HG03432 (cell line): Measurements from ENCODE around the gene SLC8A2.
"Not testable (repeated sequence)": the region's sequence is repeated elsewhere in the genome, so short reads cannot be mapped to it uniquely, and the experiment has no call there.

Experiments used
- ATAC-seq: cut with Tn5 transposase; IDR thresholded peaks from one replicate; pipeline ENCODE4 v1.9.1; 2021; ENCODE audit warnings: mild to moderate bottlenecking, moderate library complexity; ENCODE audit not compliant: unreplicated experiment

Gene SLC8A2

DNA sequence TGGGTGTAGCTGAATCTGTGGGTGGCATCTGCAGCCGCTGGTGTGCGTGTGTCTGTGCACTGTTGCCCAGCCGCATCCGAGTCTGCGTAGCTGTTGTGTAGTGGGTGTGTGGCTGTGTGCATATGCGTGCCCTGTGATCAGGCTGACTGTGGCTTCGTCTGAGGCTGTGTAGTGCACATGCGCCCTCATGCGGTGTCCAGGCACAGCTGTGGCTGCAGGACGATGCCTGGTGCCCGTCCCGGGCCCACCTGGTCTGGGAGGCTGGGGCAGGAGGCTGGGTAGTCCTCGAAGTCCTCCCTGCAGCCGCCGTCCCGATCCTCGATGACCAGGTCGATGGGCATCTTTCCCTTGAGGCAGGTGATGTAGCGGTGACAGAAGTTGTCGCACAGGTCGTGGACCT lies 57.2 kb downstream of the SLC8A2 start:
- no peak for ATAC-seq

DNA sequence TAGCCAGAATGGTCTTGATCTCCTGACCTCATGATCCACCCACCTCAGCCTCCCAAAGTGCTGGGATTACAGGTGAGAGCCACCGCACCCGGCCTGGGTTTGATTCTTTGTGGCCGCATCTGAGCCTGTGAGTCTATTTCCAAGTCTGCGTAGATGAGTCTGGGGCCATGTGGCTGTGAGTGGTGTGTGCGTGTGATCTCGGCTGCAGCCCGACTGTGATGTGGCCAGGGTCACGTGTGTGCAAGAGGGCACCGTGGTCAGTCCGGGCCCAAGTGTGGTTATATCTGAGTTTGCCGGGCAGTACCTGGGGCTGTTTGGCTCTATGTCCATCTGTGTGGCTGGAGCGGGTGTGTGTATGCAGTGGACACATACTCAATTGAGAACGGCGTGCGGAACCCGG lies 57.8 kb downstream of the SLC8A2 start:
- ATAC-seq = no peak

DNA sequence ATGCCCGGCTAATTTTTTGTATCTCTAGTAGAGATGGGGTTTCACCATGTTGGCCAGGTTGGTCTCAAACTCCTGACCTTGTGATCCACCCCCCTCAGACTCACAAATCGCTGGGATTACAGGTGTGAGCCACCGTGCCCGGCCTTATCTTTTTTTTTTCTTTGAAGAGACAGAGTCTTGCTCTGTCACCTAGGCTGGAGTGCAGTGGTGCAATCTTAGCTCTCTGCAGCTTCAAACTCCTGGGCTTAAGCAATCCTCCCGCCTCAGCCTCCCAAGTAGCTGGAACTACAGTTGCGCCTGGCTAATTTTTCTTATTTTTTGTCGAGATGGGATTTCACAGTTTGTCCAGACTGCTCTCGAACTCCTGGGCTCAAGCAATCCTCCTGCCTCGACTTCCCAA lies 60.0 kb downstream of the SLC8A2 start:
- ATAC-seq = not testable (repeated sequence)

DNA sequence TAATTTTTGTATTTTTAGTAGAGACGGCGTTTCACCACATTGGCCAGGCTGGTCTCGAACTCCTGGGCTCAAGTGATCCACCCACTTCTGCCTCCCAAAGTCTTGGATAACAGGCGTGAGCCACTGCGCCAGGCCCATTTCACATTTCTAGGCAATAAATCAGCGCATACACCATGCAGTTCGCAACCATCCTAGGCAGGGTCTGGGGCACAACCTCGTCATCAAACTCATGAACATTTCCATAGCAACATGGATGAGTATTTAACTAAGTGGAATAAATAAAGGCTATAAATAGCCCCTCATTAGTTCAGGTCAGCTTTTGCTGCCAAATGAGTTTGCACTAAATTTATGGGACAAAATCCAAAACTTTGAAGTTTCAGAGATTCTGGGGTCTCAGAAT lies 60.6 kb downstream of the SLC8A2 start:
- no peak for ATAC-seq

DNA sequence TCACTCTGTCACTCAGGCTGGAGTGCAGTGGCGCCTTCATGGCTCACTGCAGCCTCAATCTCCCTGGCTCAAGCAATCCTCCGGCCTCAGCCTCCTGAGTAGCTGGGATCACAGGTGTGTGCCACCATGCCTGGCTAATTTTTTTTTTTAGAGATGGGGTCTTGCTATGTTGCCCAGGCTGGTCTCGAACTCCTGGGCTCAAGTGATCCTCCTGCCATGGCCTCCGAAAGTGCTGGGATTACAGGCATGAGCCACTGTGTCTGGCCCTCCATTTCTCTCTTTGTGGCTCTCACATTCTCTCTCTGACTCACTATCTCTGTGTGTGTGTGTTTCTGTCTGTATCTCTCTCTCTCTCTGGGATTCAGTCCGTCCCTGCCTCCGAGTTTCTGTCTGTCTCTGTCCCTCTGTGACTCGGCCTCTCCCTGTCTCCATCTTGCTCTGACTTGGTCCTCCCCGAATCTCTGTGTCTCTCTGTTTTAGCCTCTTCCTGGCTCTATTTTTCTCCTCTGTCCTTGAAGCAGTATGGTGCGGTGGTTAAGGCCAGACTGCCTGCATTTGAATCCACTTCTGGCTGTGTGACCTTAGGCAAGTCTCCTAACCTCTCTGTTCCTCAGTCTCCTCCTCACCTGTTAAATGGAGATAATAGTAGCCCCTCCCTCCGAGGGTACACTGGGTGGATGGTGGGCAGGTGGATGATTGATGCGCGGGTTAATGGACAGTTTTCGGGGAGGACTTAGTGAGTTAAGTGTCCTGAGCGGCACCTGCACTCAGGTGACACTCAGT lies 63.3 kb downstream of the SLC8A2 start:
- no peak for ATAC-seq

DNA sequence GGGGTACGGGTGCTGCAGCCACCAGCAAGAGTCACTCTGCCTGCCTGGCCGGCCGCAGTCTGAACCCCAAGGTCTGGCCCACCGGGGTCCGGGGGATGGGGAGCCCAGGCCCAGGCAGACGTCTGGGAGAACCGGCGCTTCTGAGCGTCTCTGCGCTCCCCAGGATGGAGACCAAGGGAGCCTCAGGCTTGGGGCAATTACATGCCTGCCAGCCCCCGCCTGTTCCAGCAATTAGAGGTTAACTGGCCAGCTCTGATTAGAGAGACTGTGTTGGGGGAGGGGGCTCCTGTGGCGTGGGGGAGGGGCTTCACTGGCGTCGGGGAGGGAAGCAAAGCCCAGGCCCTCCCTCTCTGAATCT lies 64.3 kb downstream of the SLC8A2 start:
- no peak for ATAC-seq

DNA sequence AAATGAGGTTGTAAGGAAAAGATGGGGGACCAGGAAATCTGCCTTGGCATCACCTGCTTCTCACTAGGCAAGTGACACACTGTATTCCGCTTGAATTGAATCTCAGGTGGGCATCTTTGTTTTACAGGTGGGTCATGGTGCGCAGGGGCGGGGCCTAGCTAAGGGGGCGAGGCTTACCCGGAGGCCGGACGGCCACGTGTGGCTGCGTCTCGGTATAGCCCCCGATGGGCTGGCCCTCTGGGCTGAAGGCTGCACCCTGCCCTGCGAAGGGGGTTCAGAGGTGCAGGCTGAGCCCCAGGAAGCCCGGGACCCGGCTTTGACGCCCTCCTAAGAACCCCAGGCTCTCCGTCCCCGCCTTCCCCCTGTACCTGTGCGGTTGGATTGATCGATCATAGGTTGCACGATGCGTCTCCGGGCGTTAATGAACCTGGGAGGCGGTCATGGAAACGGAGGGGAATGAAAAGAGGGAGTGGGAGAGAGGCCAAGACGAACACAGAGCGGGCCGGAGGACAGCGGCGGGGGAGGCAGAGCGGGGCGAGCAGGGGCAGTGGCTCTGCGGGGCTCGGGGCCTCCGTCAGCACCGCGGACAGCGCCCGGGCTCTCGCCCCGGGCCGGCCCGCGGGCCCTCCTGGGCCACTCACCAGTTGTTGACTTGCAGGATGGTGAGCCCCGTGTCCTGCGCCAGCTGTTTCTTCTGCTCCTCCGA lies 64.8 kb downstream of the SLC8A2 start:
- ATAC-seq = no peak

DNA sequence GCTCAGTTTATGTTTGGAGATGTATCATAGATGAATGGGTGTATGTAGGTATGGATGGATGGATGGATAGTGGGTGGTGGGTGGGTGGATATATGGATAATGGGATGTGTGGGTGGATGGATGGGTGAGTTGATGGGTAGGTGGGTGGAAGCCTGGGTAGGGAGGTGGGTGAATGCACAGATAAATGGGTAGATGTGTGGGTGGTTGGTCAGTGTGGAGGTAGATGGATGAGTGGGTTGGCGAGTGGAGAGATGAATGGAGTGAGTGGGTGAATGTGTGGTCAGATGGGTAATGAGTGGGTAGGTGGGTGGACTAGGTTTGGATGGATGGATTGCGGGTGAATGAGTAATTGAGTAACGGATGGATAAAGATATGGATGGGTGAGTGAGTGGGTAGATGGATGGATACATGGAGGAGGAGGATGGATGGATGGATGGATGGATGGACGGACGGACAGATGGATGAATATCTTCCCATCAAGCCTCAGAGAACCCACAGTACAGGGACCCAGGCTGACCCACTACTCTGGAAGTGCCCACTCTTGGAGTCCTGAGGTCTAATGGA lies 65.8 kb downstream of the SLC8A2 start:
- ATAC-seq = no peak

DNA sequence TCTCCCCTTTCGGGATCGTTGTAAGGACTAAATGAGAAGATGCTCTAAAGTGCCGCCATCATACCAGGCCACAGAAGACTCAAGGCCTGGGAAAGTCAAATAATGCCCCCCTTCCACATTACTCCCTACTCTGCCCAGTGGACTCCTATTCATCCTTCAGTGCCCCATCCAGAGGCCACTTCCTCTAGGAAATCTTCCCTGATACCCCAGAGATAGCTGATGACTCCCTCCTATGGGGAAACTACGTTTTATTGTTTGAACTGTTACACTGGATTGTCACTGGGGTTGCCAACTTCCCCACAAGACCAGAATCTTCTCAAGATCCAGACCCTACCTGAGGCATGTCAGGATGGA lies 66.5 kb downstream of the SLC8A2 start:
- ATAC-seq = no peak

DNA sequence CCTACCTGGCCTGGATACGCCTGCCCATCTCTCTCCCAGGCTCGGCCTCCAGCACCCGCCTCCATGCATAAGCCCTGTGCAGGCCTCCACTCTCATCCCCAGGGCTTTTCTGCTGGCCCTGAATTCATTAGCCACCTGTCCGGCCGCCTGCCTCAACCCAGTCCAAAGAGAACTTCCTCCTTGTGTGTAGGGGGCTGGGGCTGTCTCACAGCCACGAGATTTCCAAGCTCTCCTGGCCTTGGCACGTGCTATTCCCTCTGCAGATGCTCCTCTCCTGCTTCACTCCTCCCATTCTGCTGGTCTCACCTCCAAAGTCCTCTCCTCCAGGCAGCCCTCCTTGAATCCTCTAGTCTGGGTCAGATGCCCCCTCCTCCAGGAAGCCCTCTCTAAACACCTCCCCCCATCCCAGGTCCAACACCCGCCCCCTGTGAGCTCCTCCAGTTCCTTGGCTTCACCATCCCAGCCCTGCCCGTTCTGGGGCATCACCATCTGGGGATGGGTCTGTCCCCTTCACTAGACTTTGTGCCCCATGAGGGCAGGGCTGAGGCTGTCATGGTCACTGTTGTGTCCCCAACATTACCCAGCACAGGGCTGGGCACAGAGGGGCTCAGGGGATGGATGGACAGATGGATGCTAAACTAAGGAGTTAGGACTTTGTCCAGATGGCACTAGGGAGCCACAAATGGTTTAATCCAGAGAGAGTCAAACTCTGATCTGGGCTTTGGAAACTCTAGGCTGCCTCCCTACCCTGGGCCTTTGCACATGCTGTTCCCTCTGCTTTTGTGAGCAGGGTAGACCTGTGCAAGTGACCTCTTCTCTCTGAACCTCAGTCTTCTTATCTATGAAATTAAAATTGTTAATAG lies 67.1 kb downstream of the SLC8A2 start:
- no peak for ATAC-seq

DNA sequence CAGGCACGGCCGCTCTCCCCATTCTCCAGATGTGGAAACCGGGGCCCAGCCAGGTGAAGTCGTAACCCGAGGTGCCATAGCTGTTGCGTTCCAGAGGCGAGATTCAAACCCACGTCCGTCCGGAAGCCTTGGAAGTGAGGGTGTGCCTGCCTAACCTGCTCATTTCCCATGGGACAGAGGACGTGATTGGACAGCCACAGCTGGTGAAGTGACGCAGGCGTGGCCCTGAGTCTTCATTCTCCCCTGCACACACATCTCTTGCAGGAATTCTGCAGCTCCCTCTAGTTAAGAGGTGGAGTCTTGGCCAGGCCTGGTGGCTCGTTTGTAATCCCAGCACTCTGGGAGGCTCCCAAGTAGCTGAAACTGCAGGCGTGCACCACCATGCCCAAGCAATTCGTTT lies 69.2 kb downstream of the SLC8A2 start:
- no peak for ATAC-seq

DNA sequence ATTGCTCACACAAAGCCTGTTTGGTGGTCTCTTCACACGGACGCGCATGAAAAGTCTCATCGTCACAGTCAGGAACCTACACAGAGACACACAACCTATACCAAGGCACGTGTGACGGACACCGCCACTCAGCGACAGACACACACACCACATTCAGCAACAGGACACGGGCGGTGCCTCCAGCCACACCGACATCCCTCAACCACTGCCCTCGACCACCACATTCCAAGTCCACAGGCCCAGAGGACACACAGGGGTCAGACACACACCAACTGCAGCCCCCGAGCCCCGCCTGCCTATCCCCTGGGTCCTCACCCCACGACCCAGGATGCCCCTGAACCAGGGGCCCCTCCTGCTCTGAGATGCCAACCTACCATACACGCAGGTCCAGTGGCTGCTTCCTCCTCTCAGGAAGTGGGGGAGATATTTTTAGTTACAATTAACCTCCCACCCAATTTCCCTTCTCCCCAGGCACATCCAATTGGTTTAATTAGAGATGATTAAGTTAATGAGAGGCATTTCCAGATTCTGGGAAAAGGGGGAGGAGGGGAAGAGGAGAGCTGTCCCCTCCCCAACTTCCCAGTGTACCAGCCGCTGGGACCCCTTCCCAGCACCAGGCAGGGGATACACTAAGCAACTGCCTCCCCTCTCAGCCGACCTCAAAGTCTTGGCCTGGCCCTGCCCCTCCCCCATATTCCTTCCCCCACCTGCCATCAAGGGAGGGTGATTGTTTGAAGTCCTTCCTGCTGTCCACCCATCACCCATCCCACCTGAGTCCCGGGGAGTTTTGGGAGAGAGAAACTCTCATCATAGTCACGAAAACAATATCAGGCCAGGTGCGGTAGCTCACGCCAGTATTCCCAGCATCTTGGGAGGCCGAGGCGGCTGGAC lies 72.7 kb downstream of the SLC8A2 start:
- no peak for ATAC-seq

DNA sequence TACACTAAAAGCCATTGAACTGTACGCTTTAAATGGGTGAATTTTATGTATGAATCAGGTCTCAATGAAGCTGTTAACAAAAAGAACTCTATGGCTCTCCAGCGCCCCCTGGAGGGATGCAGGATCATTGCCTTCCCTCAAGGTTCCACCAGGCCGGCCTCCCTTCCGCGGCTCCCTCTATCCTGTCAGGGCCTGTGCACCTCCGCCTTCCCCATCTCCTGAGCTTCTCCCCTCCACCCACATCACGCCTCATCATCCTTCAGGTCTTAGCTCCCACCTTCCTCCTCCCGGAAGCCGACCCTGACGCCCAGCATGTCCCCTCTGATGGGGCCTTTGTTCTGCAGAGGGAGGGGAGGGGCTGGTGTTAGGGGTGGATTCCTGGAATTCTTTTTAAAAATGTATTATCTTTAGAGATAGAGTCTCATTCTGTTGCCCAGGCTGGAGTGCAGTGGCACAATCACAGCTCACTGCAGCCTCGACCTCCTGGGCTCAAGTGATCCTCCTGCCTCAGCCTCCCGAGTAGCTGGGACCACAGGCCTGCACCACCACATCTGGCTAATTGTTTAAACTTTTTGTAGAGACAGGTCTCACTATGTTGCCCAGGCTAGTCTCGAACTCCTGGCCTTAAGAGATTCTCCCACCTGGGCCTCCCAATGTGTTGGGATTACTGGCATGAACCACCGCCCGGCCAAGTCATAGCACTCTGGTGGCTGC lies 80.0 kb downstream of the SLC8A2 start:
- no peak for ATAC-seq

DNA sequence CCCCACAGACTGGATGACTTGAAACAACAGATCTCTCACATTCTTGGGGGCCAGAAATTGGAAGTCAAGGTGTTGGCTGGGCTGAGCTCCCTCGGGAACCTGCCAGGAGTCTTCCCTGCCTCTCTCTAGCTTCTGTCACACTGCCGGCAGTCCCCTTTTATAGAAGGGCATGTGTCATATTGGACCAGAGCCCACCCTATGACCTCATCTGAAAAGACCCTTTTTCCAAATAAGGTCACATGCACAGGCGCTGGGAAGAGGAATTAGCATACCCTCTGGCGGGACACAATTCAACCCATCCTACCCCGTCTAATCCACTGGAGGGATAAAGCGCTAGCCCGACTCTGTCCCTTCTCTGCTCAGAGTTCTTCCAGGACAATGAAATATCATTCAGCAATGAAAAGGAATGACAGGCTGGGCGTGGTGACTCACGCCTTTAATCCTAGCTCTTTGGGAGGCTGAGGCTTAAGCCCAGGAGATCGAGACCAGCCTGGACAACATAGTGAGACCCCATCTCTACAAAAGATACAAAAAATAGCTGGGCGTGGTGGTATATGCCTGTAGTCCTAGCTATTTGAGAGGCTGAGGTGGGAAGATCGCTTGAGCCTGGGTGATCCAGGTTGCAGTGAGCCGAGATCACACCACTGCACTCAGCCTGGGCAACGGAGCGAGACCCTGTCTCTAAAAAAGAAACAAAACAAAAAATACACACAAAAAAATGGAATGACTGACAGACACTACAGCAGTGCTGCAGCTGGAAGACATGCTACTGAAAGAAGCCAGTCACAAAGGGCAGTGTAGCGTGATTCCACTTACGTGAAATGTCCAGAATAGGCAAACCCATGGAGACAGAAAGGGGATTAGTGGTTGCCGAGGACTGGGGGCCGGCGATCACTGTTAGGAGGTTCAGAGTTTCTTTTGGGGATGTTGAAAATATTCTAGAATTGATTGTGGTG lies 80.9 kb downstream of the SLC8A2 start:
- no peak for ATAC-seq

DNA sequence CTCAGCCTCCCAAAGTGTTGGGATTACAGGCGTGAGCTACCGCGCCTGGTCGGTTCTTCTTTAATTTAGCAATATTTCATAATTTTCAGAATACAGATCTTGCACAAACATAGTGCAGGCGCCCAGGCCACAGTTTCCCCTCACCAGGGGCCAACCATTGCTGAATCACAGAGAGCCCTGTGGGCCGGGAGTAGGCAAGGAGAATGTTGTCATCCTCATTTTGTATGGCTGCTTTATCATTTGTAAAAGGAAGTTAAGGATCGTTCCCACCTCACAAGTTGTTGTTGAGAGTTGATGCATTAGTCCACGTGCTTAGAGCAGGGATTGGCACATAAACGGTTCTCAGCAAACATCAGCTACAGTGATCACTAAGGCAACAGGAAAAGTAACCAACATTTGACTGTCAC lies 82.5 kb downstream of the SLC8A2 start:
- no peak for ATAC-seq

DNA sequence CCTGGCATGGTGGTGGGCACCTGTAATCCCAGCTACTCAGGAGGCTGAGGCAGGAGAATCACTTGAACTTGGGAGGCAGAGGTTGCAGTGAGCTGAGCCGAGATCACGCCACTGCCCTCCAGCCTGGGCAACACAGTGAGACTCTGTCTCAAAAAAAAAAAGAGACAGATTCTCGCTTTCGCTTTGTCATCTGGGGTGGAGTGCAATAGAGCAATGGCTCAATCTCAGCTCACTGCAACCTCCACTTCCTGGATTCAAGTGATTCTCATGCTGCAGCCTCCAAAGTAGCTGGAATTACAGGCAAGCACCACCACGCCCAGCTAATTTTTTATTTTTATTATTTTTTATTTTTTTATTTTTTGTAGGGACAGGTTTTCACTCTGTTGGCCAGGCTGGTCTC lies 83.0 kb downstream of the SLC8A2 start:
- not testable (repeated sequence) for ATAC-seq

DNA sequence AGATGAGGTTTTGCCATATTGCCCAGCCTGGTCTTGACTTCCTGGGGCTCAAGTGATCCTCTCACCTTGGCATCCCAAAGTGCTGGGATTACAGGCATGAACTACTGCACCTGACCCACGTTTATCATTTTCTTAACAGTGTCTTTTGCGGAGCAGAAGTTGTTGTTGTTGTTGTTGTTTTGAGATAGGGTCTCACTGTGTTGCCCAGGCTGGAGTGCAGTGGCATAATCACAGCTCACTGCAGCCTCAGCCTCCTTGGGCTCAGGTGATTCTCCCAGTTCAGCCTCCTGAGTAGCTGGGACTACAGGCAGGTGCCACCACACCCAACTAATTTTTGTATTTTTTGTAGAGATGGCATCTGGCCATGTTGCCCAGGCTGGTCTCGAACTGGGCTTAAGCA lies 84.1 kb downstream of the SLC8A2 start:
- ATAC-seq = not testable (repeated sequence)

DNA sequence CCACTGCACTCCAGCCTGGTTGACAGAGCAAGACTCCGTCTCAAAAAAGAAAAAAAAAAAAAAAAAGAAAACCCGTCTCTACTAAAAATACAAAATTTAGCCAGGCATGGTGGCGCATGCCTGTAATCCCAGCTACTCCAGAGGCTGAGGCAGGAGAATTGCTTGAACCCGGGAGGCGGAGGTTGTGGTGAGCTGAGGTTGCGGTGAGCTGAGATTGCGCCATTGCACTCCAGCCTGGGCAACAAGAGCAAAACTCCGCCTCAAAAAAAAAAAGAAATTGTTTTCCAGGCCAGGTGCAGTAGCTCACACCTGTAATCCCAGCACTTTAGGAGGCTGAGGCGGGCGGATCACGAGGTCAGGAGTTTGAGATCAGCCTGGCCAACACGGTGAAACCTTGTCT lies 85.1 kb downstream of the SLC8A2 start:
- ATAC-seq = not testable (repeated sequence)

DNA sequence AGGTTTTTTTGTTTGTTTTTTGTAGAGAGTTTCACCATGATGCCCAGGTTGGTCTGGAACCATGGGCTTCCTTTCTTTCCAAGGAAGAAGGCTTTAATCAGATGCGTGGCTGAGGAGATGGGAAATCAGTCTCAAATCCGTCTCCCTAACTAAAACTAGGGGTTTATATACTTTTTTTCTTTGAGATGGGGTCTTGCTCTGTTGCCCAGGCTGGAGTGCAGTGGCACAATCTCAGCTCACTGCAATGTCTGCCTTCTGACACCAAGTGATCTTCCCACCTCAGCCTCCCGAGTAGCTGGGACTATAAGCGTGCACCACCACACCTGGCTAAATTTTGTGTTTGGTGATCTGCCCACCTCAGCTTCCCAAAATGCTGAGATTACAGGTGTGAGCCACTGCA lies 87.2 kb downstream of the SLC8A2 start:
- ATAC-seq = not testable (repeated sequence)
